SIG-M5 treated with dmso at 0.1 percent for 504 hours (cell line): ENCODE results near the gene SNCAIP.

Experiments
- DNase-seq: peaks from one replicate; lab custom pipeline; 2025; ENCODE audit not compliant: unreplicated experiment; lab: John Stamatoyannopoulos, UW

Gene SNCAIP

GRCh38 chr5:122311961-122312590, at the start of gene SNCAIP:
TSS of gene SNCAIP (plus strand) at chr5:122312237. CDS start at chr5:122391135, 78,898 bp downstream.
- no peak for DNase-seq

DNA sequence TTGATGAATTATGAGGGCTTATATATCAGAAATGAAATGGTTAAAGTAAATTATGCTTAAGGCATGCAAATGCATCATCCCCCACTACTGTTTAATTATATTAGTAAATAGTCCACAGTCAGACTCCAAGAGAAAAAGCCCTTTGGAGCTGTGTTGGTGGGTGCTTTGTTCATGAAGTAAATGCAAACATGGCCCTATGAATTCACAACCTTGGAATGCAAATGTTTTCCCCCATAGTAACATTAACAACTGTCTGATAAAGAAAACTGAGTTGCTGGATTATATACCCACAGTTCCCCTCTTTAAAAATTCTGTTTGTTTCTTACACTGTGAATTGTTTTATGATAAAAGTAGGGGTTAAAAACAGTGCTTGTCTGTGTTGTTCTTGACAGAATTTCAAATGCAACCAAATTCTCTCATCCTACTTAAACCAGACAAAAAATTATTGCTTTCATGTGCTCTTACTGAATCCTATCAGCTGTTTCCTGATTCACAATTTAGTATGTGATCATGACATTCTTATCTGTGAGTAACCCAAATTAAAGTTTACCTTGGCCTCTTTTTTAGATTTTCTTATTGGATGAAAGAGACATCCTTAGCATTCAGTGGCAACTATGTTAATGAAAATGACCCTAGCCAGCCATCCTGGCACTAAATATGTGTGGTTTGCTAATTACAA, 48.5 kb upstream of the SNCAIP start:
- DNase-seq, result no peak

GRCh38 chr5:122264610-122265009, 47.4 kb upstream of the SNCAIP start:
- DNase-seq, result no peak

- no peak for DNase-seq
These were observed 44.9 kb upstream of the SNCAIP start for GRCh38 chr5:122267185-122267584.

GRCh38 chr5:122273696-122274095, 38.3 kb upstream of the SNCAIP start:
- DNase-seq, result no peak

GRCh38 chr5:122283592-122283991, 28.4 kb upstream of the SNCAIP start:
- DNase-seq, result no peak

- DNase-seq, result no peak
These were observed 25.5 kb upstream of the SNCAIP start for GRCh38 chr5:122286541-122286940.

DNA sequence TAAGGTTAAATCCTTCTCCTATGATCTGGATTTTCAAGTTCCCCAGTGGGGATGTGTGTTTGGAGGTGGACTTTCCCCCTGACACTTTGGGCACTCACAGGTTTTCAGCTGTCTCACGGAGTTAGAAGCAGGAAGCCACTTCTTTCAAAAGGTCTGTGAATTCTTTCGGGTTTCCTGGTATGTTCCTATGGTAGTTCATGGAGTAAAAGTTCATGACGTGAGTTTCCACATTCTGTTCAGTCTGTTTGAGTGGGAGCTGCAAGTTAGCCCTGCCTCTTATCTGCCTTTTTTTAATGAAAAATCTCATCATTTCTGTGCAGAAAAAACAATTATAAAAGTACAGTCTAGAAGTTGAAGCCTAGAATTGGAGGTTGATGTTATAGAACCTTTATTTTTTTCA, 24.9 kb upstream of the SNCAIP start:
- DNase-seq, result no peak

GRCh38 chr5:122291000-122291901, 20.8 kb upstream of the SNCAIP start:
- DNase-seq, result no peak

DNA sequence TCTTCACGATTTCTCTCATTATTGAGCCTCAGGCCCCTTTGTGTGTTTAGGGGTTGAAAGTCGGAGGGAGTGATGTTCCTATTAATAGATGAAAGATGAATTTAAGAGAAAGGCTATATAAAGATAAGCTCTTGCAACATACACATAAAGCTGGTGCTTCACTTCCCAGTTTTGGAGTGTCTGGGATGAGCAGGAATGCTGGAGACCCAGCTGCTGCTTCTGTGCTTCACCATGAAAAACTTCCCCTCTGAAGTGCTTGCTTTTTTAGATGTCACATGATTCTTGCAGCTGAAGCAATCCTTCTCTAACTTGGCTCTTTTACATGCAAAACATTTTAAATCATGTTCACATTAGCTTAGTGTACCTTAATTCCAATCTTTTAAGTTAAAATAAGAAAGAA, 19.7 kb upstream of the SNCAIP start:
- no peak for DNase-seq

- DNase-seq, result no peak
These were observed 16.9 kb upstream of the SNCAIP start for GRCh38 chr5:122295138-122295537.

- no peak for DNase-seq
These were observed 15.2 kb upstream of the SNCAIP start for GRCh38 chr5:122296871-122297270.

GRCh38 chr5:122297587-122298298, 14.3 kb upstream of the SNCAIP start:
- no peak for DNase-seq

DNA sequence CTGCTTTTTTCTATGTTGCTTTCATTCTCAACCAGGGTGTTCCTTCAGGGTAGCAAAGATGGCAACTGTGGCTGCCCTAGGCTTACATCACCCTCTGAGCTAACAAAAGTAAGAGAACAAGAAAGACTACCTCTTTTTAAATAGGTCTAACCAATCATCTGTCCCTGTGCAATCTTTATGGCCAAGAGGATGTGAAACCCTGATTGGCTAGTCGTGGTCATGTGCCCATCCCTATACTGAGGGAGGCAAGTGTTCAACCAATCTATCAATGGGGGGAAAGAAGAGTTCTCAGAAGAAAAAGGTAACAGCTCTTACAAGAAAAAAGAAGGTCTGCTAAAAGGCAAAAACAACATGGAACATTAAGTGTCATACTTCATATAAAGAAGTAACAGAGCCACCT, 11.7 kb upstream of the SNCAIP start:
- no peak for DNase-seq

- DNase-seq, result no peak
These were observed 11.0 kb upstream of the SNCAIP start for GRCh38 chr5:122301016-122301415.

DNA sequence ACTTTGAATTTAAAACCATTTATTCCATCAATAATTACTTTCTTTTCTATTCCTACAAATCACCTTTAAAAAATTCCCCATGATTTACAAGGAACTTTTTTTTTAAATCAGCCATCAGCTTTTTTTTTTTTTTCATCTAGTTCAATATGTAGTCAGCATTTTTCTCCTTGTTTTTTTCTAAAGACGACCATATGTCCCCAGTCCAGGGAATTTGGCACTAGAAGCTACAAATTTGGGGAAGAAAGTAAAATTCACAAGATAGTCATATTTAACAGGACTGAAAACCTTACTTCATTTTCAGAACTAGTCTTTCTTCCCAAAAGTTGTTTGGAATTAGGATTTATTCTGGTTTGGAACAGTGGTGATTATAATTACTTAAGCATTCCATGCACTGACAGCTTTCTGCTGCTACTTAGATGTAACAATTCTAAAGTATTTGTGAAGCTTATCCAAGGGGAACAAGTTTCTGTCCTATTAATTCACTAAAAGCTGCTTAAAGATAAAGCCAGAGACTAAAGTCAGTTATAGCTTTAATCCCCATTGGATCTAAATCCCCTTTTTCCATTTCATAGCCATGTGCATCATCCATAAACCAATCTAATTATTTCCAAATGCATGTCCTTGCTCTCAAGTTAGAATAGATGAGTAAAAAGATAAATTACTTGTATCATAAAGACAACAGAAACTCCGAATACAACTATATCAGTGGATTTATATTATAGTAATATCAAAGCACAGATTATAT, 7.4 kb upstream of the SNCAIP start:
- no peak for DNase-seq

DNA sequence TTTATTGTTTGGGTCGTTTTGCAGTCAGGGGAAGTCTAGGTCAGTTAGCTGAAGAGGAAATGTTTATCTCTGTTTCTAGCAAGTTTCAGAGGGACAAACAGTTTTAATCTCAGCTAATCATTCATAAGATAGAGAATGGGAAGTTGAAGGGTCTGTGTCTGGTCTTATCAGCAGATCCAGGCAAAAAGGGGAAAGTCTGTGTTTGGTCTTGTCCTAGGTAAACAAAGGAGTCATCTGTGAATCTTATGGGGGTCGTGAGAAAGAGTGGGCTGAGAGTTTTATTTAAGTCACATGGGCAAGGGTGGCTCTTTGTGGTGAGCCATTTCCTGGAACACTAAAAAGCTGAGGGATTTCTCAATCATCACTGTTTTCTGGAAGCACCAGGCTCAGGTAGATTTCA, 5.6 kb upstream of the SNCAIP start:
- no peak for DNase-seq

DNA sequence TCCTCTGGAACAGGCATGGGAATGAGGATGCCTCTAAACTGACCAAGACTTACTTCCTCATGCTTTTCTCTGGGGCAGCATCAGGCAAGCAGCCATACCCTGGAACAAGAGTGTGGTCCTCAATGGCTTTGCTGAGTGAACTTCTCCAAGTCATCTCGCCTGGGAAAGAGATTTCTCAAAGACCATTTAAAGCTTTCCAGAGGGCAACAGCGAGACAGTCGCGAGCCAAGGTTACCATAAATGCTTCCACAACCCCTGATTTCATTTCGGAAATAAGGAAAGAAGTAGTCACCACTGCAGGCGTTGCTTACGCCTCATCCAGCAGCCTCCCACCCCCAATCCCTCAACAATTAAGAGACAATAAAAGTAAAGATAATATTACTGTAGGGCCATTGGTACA, 1.1 kb upstream of the SNCAIP start:
- no peak for DNase-seq

GRCh38 chr5:122311497-122311960, 508 bp upstream of the SNCAIP start:
- DNase-seq, result no peak

GRCh38 chr5:122312591-122313406, 762 bp downstream of the SNCAIP start:
- no peak for DNase-seq
